ENCODE results near the gene UGT1A10.
"Not testable (repeated sequence)": the region's sequence is repeated elsewhere in the genome, so short reads cannot be mapped to it uniquely, and the experiment has no call there.

Gene UGT1A10

DNA sequence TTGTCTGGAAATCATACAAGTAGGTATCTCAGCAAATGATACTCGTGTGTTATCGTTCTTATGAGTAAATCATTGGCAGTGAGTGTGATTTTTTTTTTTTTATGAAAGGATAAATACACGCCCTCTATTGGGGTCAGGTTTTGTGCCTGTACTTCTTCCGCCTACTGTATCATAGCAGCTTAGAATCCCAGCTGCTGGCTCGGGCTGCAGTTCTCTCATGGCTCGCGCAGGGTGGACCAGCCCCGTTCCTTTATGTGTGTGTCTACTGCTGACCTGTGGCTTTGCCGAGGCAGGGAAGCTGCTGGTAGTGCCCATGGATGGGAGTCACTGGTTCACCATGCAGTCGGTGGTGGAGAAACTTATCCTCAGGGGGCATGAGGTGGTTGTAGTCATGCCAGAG, at the start of gene UGT1A10:
TSS of gene UGT1A10 (plus strand) at position 143 of the 400 bp plus-strand sequence. CDS start at position 218, 75 bp downstream.
- DNase-seq (ENCODE audit: low read depth, low spot score) = not testable (repeated sequence)

DNA sequence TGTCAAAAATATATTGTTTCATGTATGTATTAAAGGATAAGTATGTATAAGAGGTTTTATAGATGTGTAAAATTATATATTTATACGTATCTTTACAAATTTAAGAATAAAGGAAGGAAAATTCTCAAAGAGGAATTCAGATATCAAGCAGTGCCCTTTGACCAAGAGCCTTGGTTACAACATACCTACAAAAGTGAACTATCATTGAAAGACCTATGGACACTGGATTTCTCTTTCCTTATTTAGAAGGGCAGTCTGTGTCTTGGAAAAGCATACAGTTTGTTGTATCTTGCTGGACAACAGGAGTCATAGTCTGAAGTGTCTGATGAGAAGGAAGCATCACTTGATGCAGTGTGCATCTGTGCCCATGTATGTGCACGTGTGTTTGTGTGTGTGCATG, 47.8 kb upstream of the UGT1A10 start:
- DNase-seq (ENCODE audit: low read depth, low spot score) = no peak

DNA sequence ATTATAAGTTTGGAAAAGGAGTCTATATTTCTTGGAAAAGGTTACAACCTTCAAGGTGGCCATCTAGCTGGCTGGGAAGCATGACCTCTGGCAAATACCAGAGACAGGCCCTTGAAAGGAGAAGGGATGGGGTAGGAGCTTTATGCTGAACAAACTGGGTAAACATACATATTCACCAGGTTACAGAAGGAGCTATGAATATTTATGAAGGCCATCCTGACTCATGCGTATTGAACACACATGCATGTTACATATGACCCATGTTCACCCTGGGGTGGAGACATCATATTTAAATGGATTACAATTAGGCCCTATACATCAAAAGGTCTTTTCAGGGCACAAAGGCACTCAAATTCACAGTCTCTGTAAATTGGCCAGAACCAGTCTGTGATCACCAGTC, 43.5 kb upstream of the UGT1A10 start:
- not testable (repeated sequence) for DNase-seq (ENCODE audit: low read depth, low spot score)

DNA sequence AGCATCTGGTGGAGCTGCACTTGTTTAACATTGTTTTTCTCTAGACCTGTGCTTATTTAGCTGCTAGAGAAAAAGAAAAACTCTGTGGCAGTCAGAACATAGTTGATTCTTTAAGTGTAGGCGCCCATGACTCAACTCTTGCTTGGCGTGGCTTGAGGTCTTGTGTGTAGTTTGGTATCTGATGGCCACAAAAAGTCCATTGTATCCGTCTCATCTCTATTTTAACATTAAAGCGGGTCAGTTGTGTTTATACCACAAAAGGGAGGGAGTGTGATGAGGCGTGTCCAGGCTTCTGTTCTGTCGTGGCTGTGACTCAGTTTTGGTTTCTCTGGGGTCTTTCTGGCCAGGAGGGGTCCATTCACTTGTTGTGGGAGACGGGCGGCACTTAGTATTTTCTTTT, 43.0 kb upstream of the UGT1A10 start:
- no peak for DNase-seq (ENCODE audit: low read depth, low spot score)

DNA sequence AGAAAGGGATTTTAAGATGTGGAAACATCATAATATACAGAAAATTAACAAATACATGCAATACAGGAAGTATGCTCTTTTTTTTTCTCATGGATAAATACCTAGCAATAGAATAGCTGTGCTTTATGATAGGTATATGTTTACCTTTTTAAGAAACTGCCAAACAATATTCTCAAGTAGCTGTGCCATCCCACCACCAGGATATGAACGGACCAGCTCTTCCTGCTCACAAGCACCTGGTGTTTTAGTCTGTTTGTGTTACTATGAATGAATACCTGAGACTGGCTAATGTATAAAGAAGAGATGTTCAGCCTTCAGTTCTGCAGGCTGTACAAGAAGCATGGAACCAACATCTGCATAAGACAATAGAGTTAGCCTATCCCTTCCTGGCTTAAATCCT, 38.7 kb upstream of the UGT1A10 start:
- no peak for DNase-seq (ENCODE audit: low read depth, low spot score)

DNA sequence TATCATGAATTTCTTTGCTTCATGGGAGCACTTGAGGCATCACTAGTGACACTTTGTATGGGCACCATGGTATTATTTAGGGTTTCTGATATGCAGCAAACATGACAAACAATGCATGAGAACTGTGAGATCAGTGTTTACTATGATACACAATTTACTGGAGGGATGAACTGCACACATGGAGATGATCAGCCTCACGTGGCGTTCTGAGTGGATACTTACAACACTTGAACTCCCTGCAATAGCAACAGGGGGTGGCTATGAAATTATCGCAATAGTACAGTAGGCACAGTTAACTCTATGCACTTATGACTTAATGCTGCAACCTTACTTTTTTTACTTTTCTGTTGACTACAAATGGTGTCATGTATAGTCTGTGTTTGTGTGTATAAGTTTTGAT, 37.3 kb upstream of the UGT1A10 start:
- DNase-seq (ENCODE audit: low read depth, low spot score) = no peak

DNA sequence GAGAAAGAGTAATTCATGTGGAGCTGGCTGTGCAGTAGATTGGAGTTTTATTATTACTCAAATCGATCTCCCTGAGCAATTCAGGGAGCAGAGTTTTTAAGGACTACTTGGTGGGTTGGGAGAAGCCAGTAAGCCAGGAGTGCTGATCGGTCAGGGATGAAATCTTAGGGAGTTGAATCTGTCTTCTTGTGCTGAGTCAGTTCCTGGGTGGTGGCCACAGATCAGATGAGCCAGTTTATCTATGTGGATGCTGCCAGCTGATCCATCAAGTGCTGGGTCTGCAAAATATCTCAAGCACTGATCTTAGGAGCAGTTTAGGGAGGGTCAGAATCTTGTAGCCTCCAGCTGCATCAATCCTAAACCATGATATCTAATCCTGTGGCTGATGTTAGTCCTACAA, 35.9 kb upstream of the UGT1A10 start:
- DNase-seq (ENCODE audit: low read depth, low spot score) = no peak

DNA sequence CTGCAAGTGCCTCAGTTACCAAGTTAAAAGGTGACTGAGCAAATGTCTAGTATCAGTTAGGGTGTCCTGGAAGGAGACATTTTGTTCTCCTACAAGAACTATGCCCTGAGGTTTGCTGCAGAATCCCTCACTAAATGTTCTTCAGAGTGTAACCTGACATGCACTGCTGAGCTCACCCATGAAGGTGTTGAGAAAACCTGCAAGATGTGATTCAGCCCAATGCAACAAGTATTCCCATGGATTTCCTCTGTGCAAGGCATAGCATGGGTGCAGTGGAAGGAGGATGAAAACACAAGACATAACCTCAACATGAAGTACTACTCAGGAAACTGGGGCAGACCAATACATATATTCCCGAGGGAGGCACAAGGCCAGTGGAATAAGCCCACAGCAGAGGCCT, 34.2 kb upstream of the UGT1A10 start:
- no peak for DNase-seq (ENCODE audit: low read depth, low spot score)

DNA sequence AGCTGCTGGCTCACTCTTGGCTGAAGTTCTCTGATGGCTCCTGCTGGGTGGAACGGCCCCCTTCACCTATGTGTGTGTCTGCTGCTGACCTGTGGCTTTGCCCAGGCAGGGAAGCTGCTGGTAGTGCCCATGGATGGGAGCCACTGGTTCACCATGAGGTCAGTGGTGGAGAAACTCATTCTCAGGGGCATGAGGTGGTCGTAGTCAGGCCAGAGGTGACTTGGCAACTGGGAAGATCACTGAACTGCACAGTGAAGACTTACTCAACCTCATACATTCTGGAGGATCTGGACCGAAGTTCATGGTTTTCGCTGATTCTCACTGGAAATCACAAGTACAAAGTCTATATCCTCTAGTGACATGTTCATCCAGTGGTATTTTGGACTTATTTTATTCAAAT, 32.7 kb upstream of the UGT1A10 start:
- no peak for DNase-seq (ENCODE audit: low read depth, low spot score)

DNA sequence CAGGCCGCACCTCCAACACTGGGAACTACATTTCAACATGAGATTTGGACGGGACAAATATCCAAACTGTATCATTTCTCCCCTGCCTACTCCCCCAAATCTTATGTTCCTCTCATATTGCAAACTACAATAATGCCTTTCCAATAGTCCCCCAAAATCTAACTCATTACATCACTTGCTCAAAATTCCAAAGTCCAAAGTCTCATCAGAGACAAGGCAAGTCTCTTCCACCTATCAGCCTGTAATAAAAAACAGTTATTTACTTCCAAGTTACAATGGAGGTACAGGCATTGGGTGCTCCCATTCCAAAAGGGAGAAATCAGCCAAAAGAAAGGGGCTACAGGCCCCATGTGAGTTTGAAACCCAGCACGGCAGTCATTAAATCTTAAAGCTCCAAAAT, 31.4 kb upstream of the UGT1A10 start:
- no peak for DNase-seq (ENCODE audit: low read depth, low spot score)

DNA sequence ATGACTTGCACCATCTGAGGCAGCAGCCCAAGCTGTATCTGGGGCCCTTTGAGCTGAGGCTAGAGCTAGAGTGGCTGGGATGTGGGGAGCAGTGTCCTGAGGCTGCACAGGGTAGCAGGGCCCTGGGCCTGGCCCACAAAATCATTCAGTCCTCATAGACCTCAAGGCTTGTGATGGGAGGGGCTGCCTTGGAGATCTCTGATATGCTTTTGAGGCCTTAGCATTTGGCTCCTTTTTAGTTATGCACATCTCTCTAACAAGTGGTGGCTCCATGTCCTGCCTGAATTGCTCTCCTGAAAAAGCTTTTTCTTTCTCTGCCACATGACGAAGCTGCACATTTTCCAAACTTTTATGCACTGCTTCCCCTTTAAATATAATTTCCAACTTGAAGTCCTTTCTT, 30.6 kb upstream of the UGT1A10 start:
- DNase-seq (ENCODE audit: low read depth, low spot score) = no peak

DNA sequence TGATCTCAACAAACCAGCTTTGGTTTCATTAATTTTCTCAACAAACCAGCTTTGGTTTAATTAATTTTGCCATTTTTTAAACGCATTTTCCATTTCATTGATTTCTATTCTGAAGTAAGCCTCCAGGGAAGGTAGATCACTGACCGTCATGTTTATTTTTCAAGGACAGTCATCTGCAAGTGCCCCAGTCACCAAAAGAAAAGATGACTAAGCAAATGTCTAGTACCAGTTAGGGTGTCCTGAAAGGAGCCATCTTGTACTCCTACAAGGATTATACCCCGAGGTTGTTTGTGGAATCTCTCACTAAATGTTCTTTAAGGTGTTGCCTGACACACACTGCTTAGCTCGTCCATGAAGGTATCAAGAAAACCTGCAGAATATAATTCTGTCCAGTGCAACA, 25.0 kb upstream of the UGT1A10 start:
- DNase-seq (ENCODE audit: low read depth, low spot score) = no peak

DNA sequence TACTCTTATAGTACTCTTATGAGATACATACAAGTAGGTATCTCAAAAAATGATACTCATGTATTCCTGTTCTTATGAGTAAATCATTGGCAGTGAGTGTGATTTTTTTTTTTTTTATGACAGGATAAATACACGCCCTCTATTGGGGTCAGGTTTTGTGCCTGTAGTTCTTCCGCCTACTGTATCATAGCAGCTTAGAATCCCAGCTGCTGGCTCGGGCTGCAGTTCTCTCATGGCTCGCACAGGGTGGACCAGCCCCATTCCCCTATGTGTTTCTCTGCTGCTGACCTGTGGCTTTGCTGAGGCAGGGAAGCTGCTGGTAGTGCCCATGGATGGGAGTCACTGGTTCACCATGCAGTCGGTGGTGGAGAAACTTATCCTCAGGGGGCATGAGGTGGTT, 18.8 kb upstream of the UGT1A10 start, which contains the start of gene UGT1A8:
TSS of gene UGT1A8 (plus strand) at position 158 of the 400 bp plus-strand sequence. CDS start at position 233, 75 bp downstream.
- DNase-seq (ENCODE audit: low read depth, low spot score) = not testable (repeated sequence)

DNA sequence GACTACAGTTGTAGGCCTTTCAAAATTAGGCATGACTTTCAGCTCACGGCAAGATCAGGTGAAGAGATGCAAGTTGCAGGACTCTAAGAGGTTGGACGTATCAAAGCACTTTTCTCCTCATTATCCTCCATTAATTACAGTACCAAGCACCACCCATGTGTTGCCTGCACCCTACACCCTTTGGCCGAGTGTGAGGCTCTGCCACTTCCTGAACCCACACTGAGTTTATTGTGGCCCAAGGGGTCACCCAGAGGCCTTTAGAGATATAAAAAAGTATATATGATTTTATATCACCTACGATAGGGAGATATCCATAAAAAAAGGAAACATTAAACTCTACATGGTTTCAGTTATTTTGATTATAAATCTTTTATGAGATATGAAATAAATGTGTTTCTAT, 16.0 kb upstream of the UGT1A10 start:
- no peak for DNase-seq (ENCODE audit: low read depth, low spot score)

DNA sequence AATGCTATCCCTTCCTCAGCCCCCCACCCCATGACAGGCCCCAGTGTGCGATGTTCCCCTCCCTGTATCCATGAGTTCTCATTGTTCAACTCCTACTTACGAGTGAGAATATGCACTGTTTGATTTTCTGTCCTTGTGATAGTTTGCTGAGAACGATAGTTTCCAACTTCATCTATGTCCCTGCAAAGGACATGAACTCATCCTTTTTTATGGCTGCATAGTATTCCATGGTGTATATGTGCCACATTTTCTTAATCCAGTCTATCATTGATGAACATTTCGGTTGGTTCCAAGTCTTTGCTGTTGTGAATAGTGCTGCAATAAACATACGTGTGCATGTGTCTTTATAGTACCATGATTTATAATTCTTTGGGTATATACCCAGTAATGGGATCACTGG, 14.4 kb upstream of the UGT1A10 start:
- not testable (repeated sequence) for DNase-seq (ENCODE audit: low read depth, low spot score)

DNA sequence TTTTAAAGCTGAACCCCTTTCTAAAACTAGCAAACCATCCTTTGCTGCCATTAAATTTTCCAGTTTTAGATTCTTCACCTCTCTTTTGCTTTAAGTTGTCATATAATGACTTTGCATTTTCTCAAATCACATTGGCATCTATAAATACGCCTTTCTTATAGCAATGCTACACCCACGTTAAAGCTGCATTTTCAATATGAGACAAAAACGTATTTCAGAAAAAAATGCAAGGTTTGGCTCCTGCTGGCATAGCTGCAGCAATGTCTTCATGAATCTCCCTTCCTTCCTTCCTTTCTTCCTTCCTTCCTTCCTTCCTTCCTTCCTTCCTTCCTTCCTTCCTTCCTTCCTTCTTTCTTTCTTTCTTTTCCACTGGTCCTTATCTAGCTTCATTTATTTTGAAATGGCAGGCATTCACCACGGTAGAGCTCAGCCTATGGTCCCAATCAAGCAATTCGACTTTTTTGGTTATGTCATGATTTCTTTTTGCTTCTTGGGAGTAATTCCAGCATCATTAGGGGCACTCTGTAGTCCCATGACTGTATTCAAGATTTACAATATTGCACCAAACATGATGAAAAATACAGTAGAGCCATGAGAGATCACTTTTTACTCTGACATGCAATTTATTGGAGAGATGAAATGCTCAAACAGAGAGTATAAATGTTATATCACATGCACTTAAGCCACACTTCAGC, 8.8 kb upstream of the UGT1A10 start:
- DNase-seq (ENCODE audit: low read depth, low spot score) = no peak

DNA sequence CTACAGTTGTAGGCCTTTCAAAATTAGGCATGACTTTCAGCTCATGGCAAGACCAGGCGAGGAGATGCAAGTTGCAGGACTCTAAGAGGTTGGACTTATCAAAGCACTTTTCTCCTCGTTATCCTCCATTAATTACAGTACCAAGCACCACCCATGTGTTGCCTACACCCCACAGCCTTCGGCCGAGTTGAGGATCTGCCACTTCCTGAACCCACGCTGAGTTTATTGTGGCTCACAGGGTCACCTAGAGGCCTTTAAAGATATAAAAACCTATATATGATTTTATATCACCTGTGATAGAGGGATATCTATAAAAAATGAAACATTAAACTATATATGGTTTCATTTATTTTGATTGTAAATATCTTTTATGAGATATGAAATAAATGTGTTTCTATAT, 2.6 kb downstream of the UGT1A10 start:
- DNase-seq (ENCODE audit: low read depth, low spot score) = no peak

DNA sequence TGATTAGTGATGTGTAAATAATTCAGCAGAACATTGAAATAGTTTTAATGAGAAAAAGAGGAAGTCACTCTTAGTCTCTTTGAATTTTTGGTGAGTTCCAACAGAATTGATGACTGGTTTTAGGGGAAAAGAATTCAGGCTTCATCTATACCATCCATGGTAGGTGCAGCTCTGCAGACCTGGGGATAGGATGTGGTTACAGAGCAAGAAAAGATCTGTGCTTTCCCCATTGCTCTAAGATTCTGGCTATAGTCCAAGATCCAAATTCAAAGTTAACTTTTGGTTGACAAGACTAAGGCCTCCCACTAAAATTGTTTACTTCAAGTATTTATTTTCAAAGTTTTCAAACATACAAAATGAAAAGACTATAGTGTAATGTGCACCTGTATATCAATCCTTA, 3.6 kb downstream of the UGT1A10 start:
- DNase-seq (ENCODE audit: low read depth, low spot score) = no peak

DNA sequence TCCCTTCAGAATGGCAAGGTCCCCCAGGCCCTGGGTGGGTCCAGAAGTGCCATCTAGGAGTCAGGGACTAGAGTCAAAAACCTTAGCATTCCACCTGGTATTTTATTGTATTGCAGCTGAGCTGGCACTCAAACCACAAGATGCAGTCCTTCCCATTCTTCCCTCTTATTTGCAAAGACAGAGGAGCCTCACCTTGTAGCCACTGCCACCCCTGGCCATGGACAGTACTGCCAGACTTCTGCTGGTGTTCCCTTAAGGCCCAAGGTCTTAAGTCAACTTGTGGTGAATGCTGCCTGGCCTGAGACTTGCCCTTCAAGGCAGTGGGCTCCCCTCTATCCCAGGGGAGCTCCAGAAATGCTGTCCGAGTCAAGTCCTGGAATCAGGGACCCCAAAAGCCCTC, 6.9 kb downstream of the UGT1A10 start:
- DNase-seq (ENCODE audit: low read depth, low spot score) = no peak

DNA sequence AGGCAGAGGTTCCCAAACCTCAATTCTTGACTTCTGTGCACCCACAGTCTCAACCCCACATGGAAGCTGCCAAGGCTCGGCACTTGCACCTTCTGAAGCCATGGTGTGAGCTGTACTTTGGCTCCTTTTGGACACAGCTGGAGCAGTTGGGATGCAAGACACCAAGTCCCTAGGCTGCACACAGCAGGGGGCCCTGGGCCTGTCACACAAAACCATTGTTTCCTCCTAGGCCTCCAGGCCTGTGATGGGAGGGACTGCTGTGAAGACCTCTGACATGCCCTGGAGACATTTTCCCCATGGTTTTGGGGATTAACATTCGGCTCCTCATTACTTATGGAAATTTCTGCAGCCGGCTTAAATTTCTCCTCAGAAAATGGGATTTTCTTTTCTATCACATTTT, 9.8 kb downstream of the UGT1A10 start:
- not testable (repeated sequence) for DNase-seq (ENCODE audit: low read depth, low spot score)

DNA sequence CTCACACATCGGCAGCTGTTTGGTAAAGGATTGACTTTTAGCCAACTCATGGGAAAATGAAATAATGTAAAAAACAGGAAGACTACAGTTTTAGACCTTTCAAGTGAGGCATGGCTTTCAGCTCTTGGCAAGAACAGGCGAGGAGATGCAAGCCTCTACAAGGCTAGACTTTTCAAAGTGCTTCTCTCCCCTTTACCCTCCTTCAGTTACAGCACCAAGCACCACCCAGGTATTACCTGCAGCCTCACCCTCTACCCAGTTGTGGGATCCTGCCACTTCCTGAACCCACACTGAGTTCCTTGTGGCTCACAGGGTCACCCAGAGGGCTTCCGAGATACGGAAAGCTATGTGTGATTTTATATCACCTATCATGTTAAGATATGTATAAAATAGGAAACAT, 14.7 kb downstream of the UGT1A10 start:
- DNase-seq (ENCODE audit: low read depth, low spot score) = no peak

DNA sequence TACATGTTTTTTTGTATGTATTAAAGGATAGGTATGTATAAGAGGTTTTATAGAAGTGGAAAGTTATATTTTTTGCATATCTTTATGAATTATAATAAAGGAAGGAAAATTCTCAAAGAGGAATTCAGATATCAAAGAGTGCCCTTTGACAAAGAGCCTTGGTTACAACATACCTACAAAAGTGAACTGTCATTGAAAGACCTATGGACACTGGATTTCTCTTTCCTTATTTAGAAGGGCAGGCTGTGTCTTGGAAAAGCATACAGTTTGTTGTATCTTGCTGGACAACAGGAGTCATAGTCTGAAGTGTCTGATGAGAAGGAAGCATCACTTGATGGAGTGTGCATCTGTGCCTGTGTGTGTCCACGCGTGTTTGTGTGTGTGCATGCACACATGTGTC, 15.2 kb downstream of the UGT1A10 start:
- DNase-seq (ENCODE audit: low read depth, low spot score) = no peak

DNA sequence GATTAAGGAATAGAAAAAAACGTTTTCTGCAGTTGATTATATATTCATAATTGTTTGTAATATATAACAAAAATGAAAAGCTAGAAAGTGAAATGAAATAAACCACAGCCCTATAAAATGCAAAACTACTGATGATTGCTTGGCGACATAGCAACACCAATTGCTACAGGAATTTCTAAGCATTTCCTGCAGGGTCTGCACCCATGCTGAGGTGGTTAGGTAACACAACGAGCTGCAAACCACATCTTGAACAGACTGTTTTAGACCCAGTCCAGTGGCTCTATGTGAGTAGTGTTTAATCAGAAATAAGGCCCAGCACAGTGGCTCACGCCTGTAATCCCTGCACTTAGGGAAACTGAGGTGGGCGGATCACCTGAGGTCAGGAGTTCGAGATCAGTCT, 18.3 kb downstream of the UGT1A10 start:
- DNase-seq (ENCODE audit: low read depth, low spot score) = no peak

DNA sequence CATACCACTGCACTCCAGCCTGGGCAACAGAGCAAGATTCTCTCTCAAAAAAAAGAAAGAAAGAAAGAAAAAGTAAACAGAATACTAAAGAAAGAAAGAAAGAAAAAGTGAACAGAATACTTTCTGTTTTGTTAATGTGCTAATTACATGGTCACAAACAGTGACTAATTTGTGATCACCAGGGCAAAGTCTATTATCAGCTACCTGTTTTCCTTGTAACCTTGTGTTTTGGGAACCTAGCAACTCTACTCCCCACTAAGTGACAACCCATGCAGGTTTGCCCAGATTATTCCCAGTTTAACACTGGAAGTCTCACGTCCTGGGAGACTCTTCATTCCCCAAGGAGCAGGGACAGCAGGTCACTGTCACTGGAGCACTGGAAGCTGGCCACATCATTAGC, 18.8 kb downstream of the UGT1A10 start:
- no peak for DNase-seq (ENCODE audit: low read depth, low spot score)
